HG02623 (cell line): ENCODE measurements around the gene FASTK.

ENCODE experiments used
- ATAC-seq: cut with Tn5 transposase; IDR thresholded peaks from one replicate; pipeline ENCODE4 v1.9.1; 2021; ENCODE audit warnings: moderate library complexity; ENCODE audit not compliant: unreplicated experiment

The FASTK gene

GRCh38 chr7:151118108-151119054 is 37.8 kb upstream of the FASTK start:
- no peak for ATAC-seq

- no peak for ATAC-seq
Measured at GRCh38 chr7:151117565-151117964, 37.0 kb upstream of the FASTK start.

- no peak for ATAC-seq
Measured at GRCh38 chr7:151116603-151117440, 36.2 kb upstream of the FASTK start.

GRCh38 chr7:151115836-151116418 is 35.3 kb upstream of the FASTK start:
- ATAC-seq: no peak

- ATAC-seq: no peak
Measured at GRCh38 chr7:151115121-151115835, 34.7 kb upstream of the FASTK start.

GRCh38 chr7:151114151-151115090 is 33.8 kb upstream of the FASTK start:
- no peak for ATAC-seq

- no peak for ATAC-seq
Measured at GRCh38 chr7:151113344-151114150, 32.9 kb upstream of the FASTK start.

- ATAC-seq: peak; percentile 61
Measured at GRCh38 chr7:151110941-151111645, 30.5 kb upstream of the FASTK start.

- ATAC-seq: no peak
Measured at GRCh38 chr7:151110236-151110940, 29.8 kb upstream of the FASTK start.

- no peak for ATAC-seq
Measured at GRCh38 chr7:151109094-151110048, 28.8 kb upstream of the FASTK start.

GRCh38 chr7:151107882-151108281 is 27.3 kb upstream of the FASTK start:
- ATAC-seq: no peak

- ATAC-seq: no peak
Measured at GRCh38 chr7:151104411-151105235, 24.0 kb upstream of the FASTK start.

- ATAC-seq: no peak
Measured at GRCh38 chr7:151103973-151104372, 23.4 kb upstream of the FASTK start.

GRCh38 chr7:151102991-151103390 is 22.4 kb upstream of the FASTK start:
- ATAC-seq: no peak

- no peak for ATAC-seq
Measured at GRCh38 chr7:151101621-151102396, 21.2 kb upstream of the FASTK start.
